ENCODE measurements around the gene VIPR2.

DNA sequence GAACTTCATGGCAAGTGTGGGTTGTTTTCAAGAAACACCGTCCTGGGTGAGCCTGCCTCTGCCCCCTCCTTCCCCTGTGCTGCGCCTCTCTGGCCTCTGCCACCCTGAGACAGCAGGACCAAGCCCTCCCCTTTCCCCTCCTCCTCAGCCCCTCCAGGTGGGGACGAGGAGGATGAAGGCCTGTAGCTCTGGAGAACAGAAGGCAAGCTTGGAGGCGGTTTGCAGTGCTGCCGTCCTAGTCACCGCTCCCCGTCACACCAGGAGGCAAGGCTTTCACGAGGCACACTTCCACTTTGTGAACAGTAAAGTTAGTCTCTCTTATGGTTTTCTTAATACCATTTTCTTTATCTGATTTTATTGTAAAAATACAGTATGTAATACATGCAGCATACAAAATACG, 8.8 kb upstream of the VIPR2 start:
- TF ChIP-seq POLR2A (IDR thresholded peaks at IDR 0.05) = no peak
- TF ChIP-seq, protein P1, sequence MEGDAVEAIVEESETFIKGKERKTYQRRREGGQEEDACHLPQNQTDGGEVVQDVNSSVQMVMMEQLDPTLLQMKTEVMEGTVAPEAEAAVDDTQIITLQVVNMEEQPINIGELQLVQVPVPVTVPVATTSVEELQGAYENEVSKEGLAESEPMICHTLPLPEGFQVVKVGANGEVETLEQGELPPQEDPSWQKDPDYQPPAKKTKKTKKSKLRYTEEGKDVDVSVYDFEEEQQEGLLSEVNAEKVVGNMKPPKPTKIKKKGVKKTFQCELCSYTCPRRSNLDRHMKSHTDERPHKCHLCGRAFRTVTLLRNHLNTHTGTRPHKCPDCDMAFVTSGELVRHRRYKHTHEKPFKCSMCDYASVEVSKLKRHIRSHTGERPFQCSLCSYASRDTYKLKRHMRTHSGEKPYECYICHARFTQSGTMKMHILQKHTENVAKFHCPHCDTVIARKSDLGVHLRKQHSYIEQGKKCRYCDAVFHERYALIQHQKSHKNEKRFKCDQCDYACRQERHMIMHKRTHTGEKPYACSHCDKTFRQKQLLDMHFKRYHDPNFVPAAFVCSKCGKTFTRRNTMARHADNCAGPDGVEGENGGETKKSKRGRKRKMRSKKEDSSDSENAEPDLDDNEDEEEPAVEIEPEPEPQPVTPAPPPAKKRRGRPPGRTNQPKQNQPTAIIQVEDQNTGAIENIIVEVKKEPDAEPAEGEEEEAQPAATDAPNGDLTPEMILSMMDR (IDR thresholded peaks at IDR 0.05) = no peak
- TF ChIP-seq POLR2AphosphoS5 (IDR thresholded peaks at IDR 0.05) = no peak
- no peak for TF ChIP-seq EP300 (IDR thresholded peaks at IDR 0.05)
